Skeletal muscle tissue (tissue), 4 donors: ENCODE measurements around the gene PAM. TPM values are rescaled to one million over a fixed set of nuclear protein-coding genes. Genes with fewer than 3 reads are reported as not detected.
A peak's percentile ranks its signal among the peaks of the same experiment; 100 is the strongest.

Source experiments
- H3K27ac ChIP-seq: one replicate; pipeline ENCODE4 v1.7.0; 2013; ENCODE audit warnings: mild to moderate bottlenecking, low read depth, low read length, inconsistent platforms
- H3K27me3 ChIP-seq, 3 donors: one replicate each; pipeline ENCODE4 v1.7.0; 2013; ENCODE audit warnings: low read length in 3 of 3; ENCODE audit not compliant: control insufficient read depth in 3 of 3, insufficient read depth in 3 of 3
- H3K36me3 ChIP-seq, 3 donors: one replicate each; pipeline ENCODE4 v1.7.0; 2013; ENCODE audit warnings: low read length in 3 of 3; ENCODE audit not compliant: control insufficient read depth in 3 of 3, insufficient read depth in 3 of 3
- H3K4me1 ChIP-seq, 3 donors: one replicate each; pipeline ENCODE4 v1.7.0; 2013; ENCODE audit warnings: low read length in 3 of 3, mild to moderate bottlenecking in 3 of 3; ENCODE audit not compliant: control insufficient read depth in 3 of 3, insufficient read depth in 3 of 3
- H3K4me3 ChIP-seq, 3 donors: one replicate each; pipeline ENCODE4 v1.7.0; 2013; ENCODE audit warnings: low read length in 3 of 3
- H3K9ac ChIP-seq, 3 donors: one replicate each; pipeline ENCODE4 v1.7.0; 2013; ENCODE audit warnings: low read length in 3 of 3, mild to moderate bottlenecking in 3 of 3, moderate library complexity in 2 of 3, low read depth in 1 of 3
- H3K9me3 ChIP-seq, 3 donors: one replicate each; pipeline ENCODE4 v1.7.0; 2013; ENCODE audit warnings: low read length in 3 of 3; ENCODE audit not compliant: control insufficient read depth in 3 of 3
- total RNA-seq: library from RNA; depleted of rRNA; stranded (reverse); fragments of >200 nt; gene quantifications from one replicate; pipeline ENCODE4 v1.2.3, GENCODE V29; 2014
- donor health status: Osteomylitis.

PAM gene
- total RNA-seq, 1 donor from 2014 or later: 95.5 TPM

DNA sequence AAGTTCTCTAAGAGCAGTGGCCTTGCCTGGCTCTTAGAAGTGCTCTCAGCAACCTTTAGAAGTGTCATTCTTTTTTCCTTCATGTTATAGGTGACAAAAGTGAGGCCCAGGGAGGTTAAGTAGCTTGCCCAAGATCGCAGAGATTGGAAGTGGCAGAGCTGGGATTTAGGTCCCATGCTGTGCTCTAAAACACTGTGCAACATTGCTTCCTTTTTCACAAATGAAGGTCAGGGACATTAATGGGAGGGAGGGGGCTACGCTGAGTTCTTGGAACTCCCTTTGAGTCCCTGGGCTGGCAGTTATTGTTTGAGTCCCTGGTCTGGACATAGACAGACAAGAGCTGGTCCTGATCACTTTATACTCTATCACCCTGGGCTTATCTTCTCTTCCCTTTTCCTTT lies 45.3 kb downstream of the PAM start:
- no peaks in the 10 kb centered on the region for H3K9me3 ChIP-seq
- no peaks in the 10 kb centered on the region for H3K27me3 ChIP-seq
- no peak overlapping the region for H3K4me3 ChIP-seq
- H3K27ac ChIP-seq: no peak overlapping the region
- H3K9ac ChIP-seq: no peak overlapping the region
- no peaks in the 10 kb centered on the region for H3K36me3 ChIP-seq
- H3K4me1 ChIP-seq: peaks cover 6 to 27% (median 20%) of the 10 kb centered on the region in 3 donors

GRCh38 chr5:102801371-102801770 lies 46.3 kb downstream of the PAM start:
- H3K27ac ChIP-seq: no peak overlapping the region
- no peaks in the 10 kb centered on the region for H3K27me3 ChIP-seq
- no peaks in the 10 kb centered on the region for H3K36me3 ChIP-seq
- H3K9ac ChIP-seq: no peak overlapping the region
- H3K9me3 ChIP-seq: no peaks in the 10 kb centered on the region
- no peak overlapping the region for H3K4me3 ChIP-seq
- peaks cover 6 to 27% (median 16%) of the 10 kb centered on the region in 3 donors for H3K4me1 ChIP-seq

DNA sequence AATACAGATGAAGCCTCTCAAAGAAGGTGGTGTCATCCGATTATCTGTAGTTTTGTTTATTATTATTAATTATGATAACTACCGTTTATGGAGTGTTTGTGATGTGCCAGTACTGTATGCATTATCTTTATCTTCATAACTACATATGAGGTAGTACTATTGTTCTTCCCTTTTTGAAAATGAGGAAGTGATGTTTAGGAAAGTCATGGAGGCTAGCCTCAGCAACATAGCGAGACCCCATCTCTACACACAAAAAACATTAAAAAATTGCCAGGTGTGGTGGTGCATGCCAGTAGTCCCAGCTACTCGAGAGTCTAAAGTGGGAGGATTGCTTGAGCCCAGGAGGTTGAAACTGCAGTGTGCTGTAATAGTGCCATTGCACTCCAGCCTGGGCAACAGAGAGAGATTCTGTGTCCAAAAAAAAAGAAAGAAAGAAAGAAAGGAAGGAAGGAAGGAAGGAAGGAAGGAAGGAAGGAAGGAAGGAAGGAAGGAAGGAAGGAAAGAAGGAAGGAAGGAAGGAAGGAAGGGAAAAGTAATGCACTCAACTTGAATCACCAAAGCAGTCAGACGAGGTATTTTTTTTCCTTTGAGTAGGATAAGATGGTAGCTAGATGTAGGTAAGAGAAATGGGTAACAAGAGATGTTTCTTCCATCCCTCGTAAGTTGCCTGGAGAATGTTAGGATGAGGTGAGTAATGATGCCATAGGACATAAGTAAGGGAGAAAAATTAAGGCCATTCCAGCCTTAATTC lies 47.8 kb downstream of the PAM start:
- Histone ChIP-seq H3K4me3 (no peak overlapping the region), H3K9ac (no peak overlapping the region), H3K27me3 (no peaks in the 10 kb centered on the region), H3K9me3 (no peaks in the 10 kb centered on the region), H3K36me3 (no peaks in the 10 kb centered on the region), H3K4me1 (peaks cover 11 to 24% (median 18%) of the 10 kb centered on the region in 3 donors), H3K27ac (no peak overlapping the region)

DNA sequence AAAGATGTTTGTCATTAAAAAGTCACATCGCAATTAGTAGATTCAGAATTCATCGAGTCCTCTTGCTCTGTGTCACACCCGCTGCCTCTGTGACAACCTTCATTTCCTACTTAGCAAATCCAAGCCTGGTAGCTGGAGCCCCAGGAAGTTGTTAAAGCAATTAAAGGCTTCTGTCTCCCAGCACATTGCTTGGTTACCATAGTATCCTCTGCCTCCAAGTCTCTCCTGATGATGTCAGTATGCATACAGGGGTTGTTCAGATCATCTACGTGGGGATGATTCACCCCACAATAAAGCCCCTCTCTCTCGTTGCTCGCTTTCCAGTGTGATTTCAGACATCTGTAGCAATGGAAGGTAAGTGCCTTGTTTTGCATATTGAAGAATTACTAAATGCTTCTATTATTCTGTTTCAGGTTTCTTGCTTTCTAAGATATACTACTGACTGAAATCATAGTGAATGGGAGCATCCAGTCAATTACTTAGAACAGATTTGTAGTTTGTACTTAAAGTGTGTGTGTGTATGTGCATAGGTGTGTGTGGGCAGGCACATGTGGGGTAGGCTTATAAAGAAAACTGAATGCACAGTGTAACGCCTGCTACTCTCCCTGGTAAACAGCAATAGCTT lies 52.9 kb downstream of the PAM start:
- peaks cover 5 to 14% (median 8%) of the 10 kb centered on the region in 3 donors for H3K4me1 ChIP-seq
- no peak overlapping the region for H3K4me3 ChIP-seq
- H3K27me3 ChIP-seq: no peaks in the 10 kb centered on the region
- no peaks in the 10 kb centered on the region for H3K9me3 ChIP-seq
- H3K9ac ChIP-seq: no peak overlapping the region
- no peaks in the 10 kb centered on the region for H3K36me3 ChIP-seq
- no peak overlapping the region for H3K27ac ChIP-seq

DNA sequence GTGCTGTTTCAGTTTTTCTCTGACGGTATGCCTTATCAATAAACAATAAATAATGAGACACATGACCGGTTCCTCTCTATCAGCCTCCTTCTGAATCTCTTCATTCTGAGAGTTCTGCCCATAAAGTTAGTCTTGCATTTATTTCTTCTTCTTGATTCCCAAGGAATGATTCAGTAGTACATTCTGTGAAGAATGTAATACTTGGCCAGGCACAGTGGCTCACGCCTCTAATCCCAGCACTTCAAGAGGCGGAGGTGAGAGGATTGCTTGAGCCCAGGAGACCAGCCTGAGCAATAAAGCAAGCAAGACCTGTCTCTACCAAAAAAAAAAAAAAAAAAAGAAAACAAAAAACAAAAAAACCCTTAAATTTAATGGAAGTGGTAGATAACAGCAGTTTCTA lies 53.9 kb downstream of the PAM start:
- peaks cover 5 to 14% (median 11%) of the 10 kb centered on the region in 3 donors for H3K4me1 ChIP-seq
- H3K9ac ChIP-seq: no peak overlapping the region
- no peak overlapping the region for H3K27ac ChIP-seq
- H3K27me3 ChIP-seq: no peaks in the 10 kb centered on the region
- H3K36me3 ChIP-seq: no peaks in the 10 kb centered on the region
- no peak overlapping the region for H3K4me3 ChIP-seq
- H3K9me3 ChIP-seq: no peaks in the 10 kb centered on the region

GRCh38 chr5:102811972-102812371 lies 56.9 kb downstream of the PAM start:
- H3K27ac ChIP-seq: no peak overlapping the region
- peaks cover 5 to 22% (median 14%) of the 10 kb centered on the region in 3 donors for H3K4me1 ChIP-seq
- no peaks in the 10 kb centered on the region for H3K27me3 ChIP-seq
- H3K4me3 ChIP-seq: no peak overlapping the region
- no peak overlapping the region for H3K9ac ChIP-seq
- H3K36me3 ChIP-seq: no peaks in the 10 kb centered on the region
- H3K9me3 ChIP-seq: no peaks in the 10 kb centered on the region

- Histone ChIP-seq H3K27me3 (no peaks in the 10 kb centered on the region), H3K4me3 (no peak overlapping the region), H3K9me3 (no peaks in the 10 kb centered on the region), H3K36me3 (no peaks in the 10 kb centered on the region), H3K4me1 (peaks cover 0 to 18% (median 6%) of the 10 kb centered on the region in 3 donors), H3K27ac (no peak overlapping the region), H3K9ac (no peak overlapping the region)
Measured at GRCh38 chr5:102813740-102814139, 58.6 kb downstream of the PAM start.

- no peaks in the 10 kb centered on the region for H3K36me3 ChIP-seq
- H3K27ac ChIP-seq: no peak overlapping the region
- no peak overlapping the region for H3K9ac ChIP-seq
- peak overlapping the region in 1 of 3 donors; percentile 17 for H3K4me3 ChIP-seq
- H3K9me3 ChIP-seq: no peaks in the 10 kb centered on the region
- no peaks in the 10 kb centered on the region for H3K27me3 ChIP-seq
- H3K4me1 ChIP-seq: peaks cover 2 to 18% (median 6%) of the 10 kb centered on the region in 3 donors
Measured at GRCh38 chr5:102815084-102815483, 60.0 kb downstream of the PAM start.

- Histone ChIP-seq H3K9ac (no peak overlapping the region), H3K4me1 (peaks cover 2 to 18% (median 6%) of the 10 kb centered on the region in 3 donors), H3K36me3 (no peaks in the 10 kb centered on the region), H3K27me3 (no peaks in the 10 kb centered on the region), H3K27ac (no peak overlapping the region), H3K9me3 (no peaks in the 10 kb centered on the region), H3K4me3 (peak overlapping the region in 1 of 3 donors; percentile 17)
Measured at GRCh38 chr5:102815540-102816332, 60.6 kb downstream of the PAM start.

DNA sequence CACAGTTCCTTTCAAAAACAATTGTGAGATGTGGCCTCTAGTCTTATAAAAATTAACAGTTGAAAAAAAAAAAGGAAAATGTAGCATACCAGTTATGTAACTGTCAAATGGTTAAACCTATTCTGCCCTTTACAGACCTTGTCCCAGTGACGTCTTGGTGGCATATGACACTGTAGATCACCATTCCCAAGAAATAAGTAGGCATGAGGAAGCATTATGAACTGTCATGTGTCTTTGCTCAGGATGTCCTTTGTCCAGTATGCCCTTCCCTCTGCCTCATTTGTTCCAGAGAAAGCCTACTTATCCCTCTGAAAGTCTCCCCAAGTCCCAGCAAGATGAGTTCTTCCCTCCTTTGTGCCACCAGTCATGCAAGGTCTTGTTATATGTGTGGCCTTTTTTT lies 63.2 kb downstream of the PAM start:
- Histone ChIP-seq H3K9ac (no peak overlapping the region), H3K36me3 (no peaks in the 10 kb centered on the region), H3K27ac (no peak overlapping the region), H3K9me3 (no peaks in the 10 kb centered on the region), H3K27me3 (no peaks in the 10 kb centered on the region), H3K4me1 (peaks cover 0 to 22% (median 2%) of the 10 kb centered on the region in 3 donors), H3K4me3 (no peak overlapping the region)
